Stimulated activated CD8-positive, alpha-beta memory T cell treated with anti-CD3 and anti-CD28 coated beads, Interleukin-12 subunit alpha, Interleukin-12 subunit beta, amount 100 ng/mL, for 24 hours (primary cell): ENCODE data around the gene ADRB1.

Experiments used
- DNase-seq: peaks from one replicate; pipeline ENCODE4 v3.0.0-alpha.2; 2020; ENCODE audit errors: extremely low read depth

Gene ADRB1

GRCh38 chr10:114057855-114058254 lies 14.2 kb downstream of the ADRB1 start:
- DNase-seq, result no peak

- no peak for DNase-seq
Measured at GRCh38 chr10:114058297-114058696, 14.6 kb downstream of the ADRB1 start.

DNA sequence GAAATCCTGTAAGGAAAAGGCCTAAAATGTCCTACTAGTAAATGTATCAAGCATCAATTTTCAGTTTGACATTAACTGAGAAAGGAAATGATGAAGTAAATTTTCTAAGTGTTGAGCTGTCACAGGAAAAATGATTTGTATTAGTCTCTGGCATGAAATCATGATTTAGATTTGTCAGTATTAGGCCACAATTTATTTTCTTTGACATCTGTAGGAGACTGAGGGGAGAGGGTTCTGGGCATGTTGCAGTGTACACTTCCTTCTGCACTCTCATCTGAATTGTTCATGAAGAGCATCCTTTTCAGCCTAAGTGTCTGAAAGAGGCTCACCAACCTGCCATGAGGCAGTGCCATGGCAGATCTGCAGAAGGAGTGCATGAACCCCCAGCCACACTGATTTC lies 15.9 kb downstream of the ADRB1 start:
- DNase-seq, result no peak

- no peak for DNase-seq
Measured at GRCh38 chr10:114060456-114060855, 16.8 kb downstream of the ADRB1 start.

GRCh38 chr10:114061148-114061547 lies 17.5 kb downstream of the ADRB1 start:
- DNase-seq, result no peak

DNA sequence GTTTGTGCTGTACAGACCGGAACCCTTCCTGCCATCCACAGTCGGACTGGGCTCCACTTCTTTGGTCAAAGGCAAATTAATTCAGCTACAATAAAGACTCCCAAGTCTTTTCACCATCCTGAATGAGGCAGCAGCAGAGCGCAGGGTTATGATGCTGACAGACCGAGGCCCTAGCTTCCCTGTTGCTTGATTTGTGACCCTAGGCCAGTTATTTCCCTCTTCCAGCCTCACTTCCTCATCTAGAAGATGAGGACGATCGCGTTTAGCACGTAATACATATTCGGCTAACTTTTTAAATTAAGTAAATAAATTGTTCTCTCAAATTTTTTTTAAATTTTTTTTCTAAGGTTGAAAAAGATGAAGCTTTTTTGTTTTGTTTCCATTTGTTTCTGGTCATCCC lies 18.1 kb downstream of the ADRB1 start:
- no peak for DNase-seq

DNA sequence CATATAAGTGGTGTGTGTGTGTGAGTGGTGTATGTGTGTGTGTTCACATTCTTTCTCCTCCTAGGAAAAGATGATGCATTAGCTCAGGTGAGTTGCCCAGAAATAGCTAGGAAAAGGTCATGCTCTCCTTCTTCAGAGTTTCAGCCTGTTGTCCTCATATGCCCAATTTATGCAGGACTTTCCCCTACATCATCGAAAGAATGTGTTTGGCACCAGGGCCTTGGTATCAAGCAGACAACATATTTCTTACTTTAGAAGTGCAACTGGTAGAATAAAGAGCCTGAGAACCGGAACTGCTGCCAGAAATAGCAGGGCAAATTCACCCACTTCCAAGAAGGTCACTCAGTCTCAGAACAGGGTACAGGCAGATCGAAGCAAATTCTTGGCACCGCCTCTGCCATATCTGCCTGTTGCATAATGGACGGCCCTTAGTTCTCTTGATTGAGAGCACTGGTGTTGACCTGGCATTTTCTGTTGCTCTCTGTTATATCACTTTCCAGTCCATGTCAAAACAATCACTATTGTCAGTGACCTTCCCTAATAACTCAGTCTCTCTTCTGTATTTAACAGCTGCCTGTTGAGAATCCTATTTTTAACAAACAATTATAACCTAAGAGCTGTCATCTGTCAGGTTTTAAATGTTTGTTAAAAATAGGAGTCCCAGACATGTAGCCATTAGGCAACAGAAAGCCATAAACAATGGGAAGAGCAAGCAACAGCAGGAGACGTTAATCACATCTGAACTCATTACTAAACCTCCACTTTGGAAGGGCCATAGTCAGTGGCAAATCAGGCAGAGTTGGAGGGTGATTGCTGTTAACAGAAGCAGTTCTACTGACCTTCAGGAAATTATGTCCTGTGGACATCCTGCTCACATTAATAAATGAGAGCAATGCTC lies 20.7 kb downstream of the ADRB1 start:
- no peak for DNase-seq

DNA sequence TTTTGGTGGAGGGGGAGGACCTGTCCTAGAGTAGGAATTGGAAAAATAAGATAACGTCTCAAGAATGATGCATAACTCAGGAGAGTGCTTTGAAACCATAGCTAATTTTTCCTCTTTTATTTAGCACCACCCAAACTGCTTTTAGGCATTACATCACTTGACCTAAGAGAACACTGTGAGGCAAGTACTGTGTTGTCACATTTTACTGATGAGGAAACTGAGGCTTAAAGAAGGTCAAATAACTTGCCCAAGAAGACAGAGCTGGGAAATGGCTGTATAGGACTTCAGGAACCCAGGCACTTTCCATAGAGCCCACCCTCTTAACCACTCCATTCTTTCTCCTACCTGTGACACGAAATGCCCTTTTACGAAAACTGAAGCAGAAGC lies 21.4 kb downstream of the ADRB1 start:
- no peak for DNase-seq

DNA sequence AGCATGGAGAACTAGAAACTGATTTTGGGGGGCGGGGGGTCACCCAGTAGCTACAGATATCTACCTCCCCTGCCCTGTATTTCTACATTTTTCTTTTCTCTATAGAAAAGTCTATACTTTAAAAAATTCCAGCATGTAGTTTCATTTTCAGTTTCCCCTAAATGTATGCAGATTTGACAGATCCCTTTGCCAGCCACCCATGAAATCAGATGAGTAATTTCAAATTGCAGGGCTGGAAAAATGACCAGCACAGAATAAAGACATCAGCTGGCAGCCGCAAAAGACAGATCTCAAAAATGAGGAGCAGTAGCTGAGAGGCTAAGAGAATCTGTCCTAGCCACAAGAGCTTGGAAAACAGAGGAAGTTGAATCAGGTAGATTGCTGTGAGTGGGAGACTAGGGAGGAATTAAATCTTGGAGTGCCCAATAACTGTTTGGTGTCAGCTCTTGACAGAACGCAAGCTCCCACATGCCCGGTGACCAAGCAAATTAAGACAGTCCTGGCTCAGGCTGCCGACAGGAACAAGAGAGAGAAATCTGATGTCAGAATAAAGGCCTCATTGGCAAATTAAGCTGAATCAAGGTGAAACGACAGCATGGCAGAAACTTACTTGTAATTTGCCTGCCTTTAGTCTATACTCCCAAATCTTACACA lies 24.5 kb downstream of the ADRB1 start:
- DNase-seq, result no peak

DNA sequence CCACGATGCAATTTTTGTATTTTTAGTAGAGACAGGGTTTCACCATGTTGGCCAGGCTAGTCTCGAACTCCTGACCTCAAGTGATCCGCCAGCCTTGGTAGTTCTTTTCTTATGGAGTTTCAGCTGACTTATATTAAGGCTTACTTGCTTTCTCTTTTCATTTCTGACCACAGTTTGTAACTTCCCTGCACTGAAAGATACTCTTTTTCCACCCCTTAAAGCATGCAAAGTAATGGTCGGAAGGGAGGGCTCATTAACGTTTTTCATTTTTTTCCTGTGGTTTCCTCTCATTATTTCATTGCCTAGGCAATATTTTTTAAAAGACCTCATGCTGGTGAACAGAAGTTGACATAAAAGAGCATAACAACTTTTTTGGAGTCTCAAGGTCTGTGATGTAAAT lies 27.0 kb downstream of the ADRB1 start:
- DNase-seq, result no peak

DNA sequence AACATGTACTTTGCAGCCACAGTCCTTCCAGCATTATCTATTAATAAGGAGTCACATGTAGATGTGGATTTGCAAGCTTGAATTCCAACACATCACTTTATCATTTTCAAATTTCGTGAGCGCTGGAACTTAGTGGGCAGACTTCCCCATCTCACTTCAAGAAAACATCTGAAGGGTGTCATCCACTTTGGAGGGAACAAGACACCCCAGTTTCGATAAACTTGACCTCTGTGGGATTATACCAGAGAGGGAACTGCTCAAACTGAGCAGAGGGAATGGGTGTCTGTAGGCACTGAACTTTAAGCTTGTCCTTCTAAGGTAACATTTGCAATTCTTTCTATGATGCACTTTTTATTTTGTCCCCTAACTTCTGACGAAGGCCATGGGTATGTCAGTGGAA lies 27.5 kb downstream of the ADRB1 start:
- DNase-seq, result no peak

- no peak for DNase-seq
Measured at GRCh38 chr10:114073395-114074186, 29.9 kb downstream of the ADRB1 start.

GRCh38 chr10:114075093-114075492 lies 31.4 kb downstream of the ADRB1 start:
- DNase-seq, result no peak

GRCh38 chr10:114077347-114077746 lies 33.7 kb downstream of the ADRB1 start:
- no peak for DNase-seq

DNA sequence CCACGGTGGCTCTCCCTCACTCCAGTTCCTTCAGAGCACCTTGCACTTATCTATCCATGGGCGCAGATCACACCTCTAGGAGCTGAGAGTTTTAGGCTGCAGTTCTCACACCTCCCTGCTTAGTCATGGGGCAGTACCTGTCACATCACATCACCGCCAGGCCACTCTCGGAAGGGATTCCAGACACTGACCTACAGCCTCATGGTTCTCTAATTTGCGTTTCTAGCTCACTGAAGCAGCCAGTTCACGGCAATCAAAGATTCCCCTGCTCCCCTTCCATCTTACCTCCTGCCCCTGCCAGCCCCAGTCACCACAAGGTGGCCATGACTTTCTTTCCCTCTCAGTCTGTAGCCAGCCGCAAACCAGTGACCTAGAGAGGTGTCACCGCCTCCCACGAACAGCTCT lies 34.2 kb downstream of the ADRB1 start:
- no peak for DNase-seq

DNA sequence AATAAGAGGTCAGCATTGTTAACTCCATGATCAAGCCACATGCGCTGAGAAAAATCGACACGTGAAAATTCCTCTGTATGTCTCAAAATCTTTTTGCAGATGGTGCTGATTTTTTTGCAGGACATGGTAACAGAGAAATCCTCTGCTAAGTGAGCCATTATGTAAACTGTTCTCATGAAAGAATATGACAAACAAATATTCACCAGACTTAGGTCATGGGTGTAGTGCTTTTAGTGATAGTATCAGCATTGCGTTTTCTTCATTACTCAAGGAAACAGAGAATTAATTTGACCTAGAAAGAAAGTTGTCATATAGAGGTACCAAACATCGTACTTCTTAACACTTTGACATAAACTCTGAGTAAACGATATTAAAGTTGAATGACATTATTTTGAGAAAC lies 34.7 kb downstream of the ADRB1 start:
- no peak for DNase-seq

GRCh38 chr10:114079421-114079820 lies 35.8 kb downstream of the ADRB1 start:
- DNase-seq, result no peak

DNA sequence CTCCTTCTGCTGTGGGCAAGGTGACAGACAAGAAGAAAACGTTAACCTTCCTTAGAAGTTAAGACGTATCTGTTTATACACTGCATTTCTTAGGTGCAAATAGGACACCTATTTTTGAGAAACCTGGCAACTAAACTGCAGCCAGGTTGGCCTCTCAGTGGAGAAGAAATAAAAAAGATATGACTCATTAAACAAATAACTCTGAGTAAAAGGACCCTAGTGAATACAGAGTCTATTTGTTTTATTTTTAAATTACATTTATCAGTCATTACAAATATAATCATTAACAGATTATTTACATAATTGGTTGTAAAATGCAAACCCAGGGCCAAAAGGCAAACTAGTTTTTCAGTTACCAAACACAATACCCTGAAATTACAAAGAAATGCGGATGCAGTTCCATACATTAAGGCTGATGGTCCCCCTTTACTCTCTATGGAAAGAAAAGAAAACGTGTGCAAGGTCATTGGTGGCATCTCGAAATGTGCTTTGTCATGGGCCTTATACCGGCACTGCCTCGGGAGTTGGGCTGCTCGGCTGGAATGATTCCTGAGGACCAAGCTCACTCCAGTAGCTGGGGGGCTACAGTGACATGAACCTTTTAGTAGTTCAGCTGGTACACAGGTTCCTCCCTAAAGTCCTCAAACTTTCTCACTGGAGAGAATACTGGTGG lies 38.4 kb downstream of the ADRB1 start:
- no peak for DNase-seq

DNA sequence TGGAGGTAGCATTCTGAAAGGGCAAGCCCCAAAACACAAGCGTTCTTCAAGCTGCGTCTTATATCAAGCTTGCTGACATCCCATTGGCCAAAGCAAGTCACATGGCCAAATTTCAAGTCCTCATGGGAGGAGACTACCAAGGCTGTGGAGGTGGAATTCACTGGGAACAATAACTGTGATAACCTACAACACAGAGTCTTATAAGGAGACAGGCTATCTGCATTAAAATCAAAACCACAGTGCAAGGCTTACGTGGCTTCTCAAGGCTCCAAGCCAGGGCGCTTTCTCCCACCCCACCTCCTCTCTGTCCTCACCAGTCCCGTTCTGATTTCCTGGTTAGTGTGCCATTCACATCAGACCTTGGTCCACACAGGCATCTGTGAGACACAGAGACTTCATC lies 39.4 kb downstream of the ADRB1 start:
- DNase-seq, result no peak

GRCh38 chr10:114084215-114084614 lies 40.5 kb downstream of the ADRB1 start:
- DNase-seq, result no peak

GRCh38 chr10:114087255-114087654 lies 43.6 kb downstream of the ADRB1 start:
- no peak for DNase-seq

GRCh38 chr10:114087655-114088054 lies 44.0 kb downstream of the ADRB1 start:
- no peak for DNase-seq
